HG03558 (cell line): ENCODE measurements around the gene GPR142.

Experiments used
- ATAC-seq: cut with Tn5 transposase; IDR thresholded peaks from one replicate; pipeline ENCODE4 v1.9.1; 2021; ENCODE audit warnings: moderate number of reproducible peaks; ENCODE audit not compliant: unreplicated experiment; ENCODE audit errors: extremely low read depth

The GPR142 gene

GRCh38 chr17:74368341-74369081, 1.2 kb downstream of the GPR142 start:
- ATAC-seq: no peak

- ATAC-seq: no peak
Observed at GRCh38 chr17:74369221-74369620, 1.9 kb downstream of the GPR142 start.

GRCh38 chr17:74369665-74370490, 2.6 kb downstream of the GPR142 start:
- no peak for ATAC-seq

- no peak for ATAC-seq
Observed at GRCh38 chr17:74371653-74372147, 4.4 kb downstream of the GPR142 start.

DNA sequence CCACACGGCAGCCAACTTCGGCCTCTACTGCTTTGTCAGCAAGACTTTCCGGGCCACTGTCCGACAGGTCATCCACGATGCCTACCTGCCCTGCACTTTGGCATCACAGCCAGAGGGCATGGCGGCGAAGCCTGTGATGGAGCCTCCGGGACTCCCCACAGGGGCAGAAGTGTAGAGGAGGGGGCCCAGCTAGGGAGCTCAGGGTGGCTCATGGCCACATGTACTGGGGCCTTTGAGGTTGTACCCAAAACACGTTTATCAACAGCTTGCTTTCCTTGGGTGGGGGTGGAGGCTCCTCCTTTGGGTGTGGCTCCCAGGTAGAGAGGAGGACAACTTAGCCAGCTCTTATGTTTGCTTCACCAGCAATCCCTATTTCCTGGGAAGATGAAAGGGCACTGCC, 5.1 kb downstream of the GPR142 start:
- ATAC-seq: no peak

GRCh38 chr17:74373838-74374606, 6.7 kb downstream of the GPR142 start:
- no peak for ATAC-seq

- ATAC-seq: no peak
Observed at GRCh38 chr17:74374858-74375257, 7.6 kb downstream of the GPR142 start.

DNA sequence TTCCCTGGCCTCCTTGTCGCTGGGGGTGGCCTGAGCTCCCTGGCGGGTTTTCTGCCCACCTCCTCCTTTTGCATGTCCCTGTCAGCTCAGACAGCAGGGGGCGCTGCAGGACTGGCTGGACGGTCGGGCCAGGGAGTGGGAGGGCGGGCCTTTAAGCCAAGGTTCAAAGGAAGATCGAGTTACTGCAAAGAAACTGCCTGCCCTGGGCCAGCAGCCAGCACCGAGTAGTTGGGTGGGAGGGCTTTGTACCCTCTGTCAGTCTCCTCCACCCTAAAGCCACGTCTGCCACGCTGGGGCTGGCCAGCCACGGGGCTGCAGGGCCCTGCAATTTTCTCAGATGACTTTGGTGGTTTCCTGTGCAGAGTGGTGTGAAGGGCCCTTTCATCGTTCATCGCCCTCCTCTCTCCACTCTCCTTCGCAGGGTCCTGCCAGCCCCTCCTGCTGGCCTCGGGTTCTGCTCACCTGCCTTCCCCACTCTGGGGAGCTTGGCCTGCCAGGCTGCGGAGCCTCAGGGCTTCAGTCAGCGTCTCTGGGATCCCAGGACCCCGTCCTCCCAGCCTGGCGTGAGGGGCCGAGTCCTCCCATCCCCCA, 12.3 kb downstream of the GPR142 start:
- no peak for ATAC-seq

GRCh38 chr17:74380086-74380958, 13.0 kb downstream of the GPR142 start:
- ATAC-seq: no peak

GRCh38 chr17:74380959-74381808, 13.9 kb downstream of the GPR142 start:
- no peak for ATAC-seq

GRCh38 chr17:74383141-74383540, 15.8 kb downstream of the GPR142 start:
- no peak for ATAC-seq

DNA sequence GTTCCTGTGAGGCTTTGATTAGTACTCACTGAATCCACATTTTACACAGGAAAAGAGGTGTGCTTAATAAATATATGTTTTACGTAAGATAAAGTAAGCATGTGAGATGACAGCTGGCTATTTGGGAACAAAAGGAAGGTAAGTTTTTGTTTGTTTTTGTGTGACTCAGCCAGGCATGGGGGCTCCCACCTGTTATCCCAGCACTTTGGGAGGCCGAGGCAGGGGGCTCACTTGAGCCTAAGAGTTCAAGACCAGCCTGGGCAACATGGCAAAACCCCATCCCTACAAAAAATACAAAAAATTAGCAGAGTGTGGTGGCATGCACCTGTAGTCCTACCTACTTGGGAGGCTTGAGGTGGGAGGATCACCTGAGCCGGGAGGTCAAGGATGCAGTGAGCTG, 17.9 kb downstream of the GPR142 start:
- no peak for ATAC-seq

- no peak for ATAC-seq
Observed at GRCh38 chr17:74386386-74386785, 19.1 kb downstream of the GPR142 start.

- ATAC-seq: no peak
Observed at GRCh38 chr17:74387365-74388218, 20.3 kb downstream of the GPR142 start.

GRCh38 chr17:74389084-74389753, 21.9 kb downstream of the GPR142 start:
- ATAC-seq: no peak

GRCh38 chr17:74389937-74390679, 22.8 kb downstream of the GPR142 start:
- ATAC-seq: no peak
